Stimulated activated CD8-positive, alpha-beta memory T cell treated with anti-CD3 and anti-CD28 coated beads, Interleukin-7, amount 100 ng/mL, for 1 hour (primary cell): ENCODE measurements around the gene NUDT7.

ENCODE experiments used
- DNase-seq, 2 donors: peaks; one replicate each; pipeline ENCODE4 v3.0.0-alpha.2; 2020; ENCODE audit warnings: low read depth in 2 of 2

The NUDT7 gene

GRCh38 chr16:77780378-77780837, 58.1 kb downstream of the NUDT7 start:
- no peak for DNase-seq

GRCh38 chr16:77781091-77781490, 58.8 kb downstream of the NUDT7 start:
- DNase-seq: no peak

- no peak for DNase-seq
These were observed 60.4 kb downstream of the NUDT7 start for GRCh38 chr16:77782694-77783093.

- no peak for DNase-seq
These were observed 62.4 kb downstream of the NUDT7 start for GRCh38 chr16:77784441-77785372.

- no peak for DNase-seq
These were observed 63.1 kb downstream of the NUDT7 start for GRCh38 chr16:77785373-77785764.

GRCh38 chr16:77786186-77786847, 64.0 kb downstream of the NUDT7 start:
- no peak for DNase-seq

- no peak for DNase-seq
These were observed 65.1 kb downstream of the NUDT7 start for GRCh38 chr16:77787452-77787851.

- DNase-seq: no peak
These were observed 66.1 kb downstream of the NUDT7 start, which contains the start of gene VAT1L for GRCh38 chr16:77788181-77789084. Gene VAT1L (plus strand): TSS chr16:77788564. CDS start chr16:77788683, 119 bp downstream.

GRCh38 chr16:77789085-77790008, 67.0 kb downstream of the NUDT7 start:
- DNase-seq: no peak

- DNase-seq: no peak
These were observed 67.7 kb downstream of the NUDT7 start for GRCh38 chr16:77790009-77790372.

- no peak for DNase-seq
These were observed 68.6 kb downstream of the NUDT7 start for GRCh38 chr16:77790912-77791311.
